CD8-positive, alpha-beta memory T cell (primary cell): Measurements from ENCODE around the gene FARS2. TPM values are rescaled to one million over a fixed set of nuclear protein-coding genes. Genes with fewer than 3 reads are reported as not detected.

ENCODE experiments used
- polyA plus RNA-seq: library from polyadenylated mRNA; unstranded; fragments of 300-500 nt; fragmentation: Illumina TruSeq; gene quantifications from one replicate; pipeline ENCODE4 v1.2.3, GENCODE V29; 2021
- total RNA-seq, 2 experiments: library from RNA; stranded (reverse); gene quantifications; one replicate each; pipeline ENCODE4 v1.2.3, GENCODE V29; 2021

FARS2 gene
- total and polyA plus RNA-seq, 3 experiments from 2014 or later, result 24.5 to 26.0 (median 24.9) TPM

Other genes with a start within 250 kb of the FARS2 start
- gene PPP1R3G, start 176.2 kb upstream of the FARS2 start, total RNA-seq, result not detected
- not detected for gene PPP1R3G, start 176.2 kb upstream of the FARS2 start, polyA plus RNA-seq
- 10 to 100 TPM; 55.1 to 58.2 TPM for gene LYRM4, start 563 bp upstream of the FARS2 start, total RNA-seq
- gene LYRM4, start 563 bp upstream of the FARS2 start, polyA plus RNA-seq, result 26.5 TPM